ENCODE results near the gene CGB3. TPM values are rescaled to one million over a fixed set of nuclear protein-coding genes. Genes with fewer than 3 reads are reported as not detected.

Gene CGB3
- polyA plus RNA-seq, 1 donor (not counting 4 experiments of a cell fraction or from before 2014, with no cell fraction given), result not detected

- no peak overlapping the region for H3K27ac ChIP-seq (ENCODE audit: control insufficient read depth, insufficient read depth, low read length)
- peaks cover 3% of the 10 kb centered on the region for H3K79me2 ChIP-seq (ENCODE audit: control insufficient read depth, insufficient read depth, low read length)
- peaks cover 39 to 41% of the 10 kb centered on the region in 2 experiments for H3K36me3 ChIP-seq (ENCODE audit: control insufficient read depth in 2 of 2, extremely low read depth in 1 of 2, insufficient read depth in 2 of 2, low read length in 2 of 2)
- H3K4me1 ChIP-seq (ENCODE audit: control insufficient read depth, extremely low read depth, insufficient read depth, low read length), result peaks cover 16% of the 10 kb centered on the region
- DNase-seq (ENCODE audit: low read depth, low spot score) (no peak), FAIRE-seq (no peak)
- H2AFZ ChIP-seq (ENCODE audit: control insufficient read depth, low read length), result no peak overlapping the region
- no peak overlapping the region for H3K9ac ChIP-seq (ENCODE audit: control insufficient read depth, extremely low read depth, insufficient read depth, low read length)
- no peak overlapping the region for H3K4me3 ChIP-seq (ENCODE audit: control insufficient read depth in 2 of 3, extremely low read depth in 1 of 3, insufficient read depth in 2 of 3, low read depth in 1 of 3, low read length in 3 of 3)
- no peaks in the 10 kb centered on the region for H4K20me1 ChIP-seq (ENCODE audit: control insufficient read depth, extremely low read depth, insufficient read depth, low read length)
- H3K9me1 ChIP-seq (ENCODE audit: control insufficient read depth, extremely low read depth, insufficient read depth, low read length), result no peaks in the 10 kb centered on the region
- H3K9me3 ChIP-seq (ENCODE audit: control insufficient read depth, low read depth, low read length), result no peaks in the 10 kb centered on the region
- dilution Hi-C loops (cut with MboI; ENCODE audit: extremely low pct_ligation_motif_present, low sequenced_read_pairs), result no loop called here
- no peak overlapping the region for H3K4me2 ChIP-seq (ENCODE audit: control insufficient read depth, extremely low read depth, insufficient read depth, low read depth, low read length)
- no peaks in the 10 kb centered on the region for H3K27me3 ChIP-seq (ENCODE audit: control insufficient read depth, extremely low read depth, insufficient read depth, low read length)
- TF ChIP-seq CTCF (optimal IDR thresholded peaks at IDR 0.05 in 1 of 3, IDR thresholded peaks at IDR 0.05 in 1 of 3, conservative IDR thresholded peaks at IDR 0.05 in 1 of 3; ENCODE audit: extremely low read depth in 1 of 3, insufficient read depth in 2 of 3, low read length in 3 of 3), result no peak
- no peak for TF ChIP-seq EZH2 (IDR thresholded peaks at IDR 0.05; ENCODE audit: low read length)
Observed at GRCh38 chr19:48982280-48982679, 41.9 kb downstream of the CGB3 start.

GRCh38 chr19:48977061-48977460, 47.1 kb downstream of the CGB3 start:
- Histone ChIP-seq H3K9me3 (ENCODE audit: control insufficient read depth, low read depth, low read length) (no peaks in the 10 kb centered on the region), H3K27me3 (ENCODE audit: control insufficient read depth, extremely low read depth, insufficient read depth, low read length) (no peaks in the 10 kb centered on the region), H4K20me1 (ENCODE audit: control insufficient read depth, extremely low read depth, insufficient read depth, low read length) (no peaks in the 10 kb centered on the region), H3K27ac (ENCODE audit: control insufficient read depth, insufficient read depth, low read length) (no peak overlapping the region), H3K9ac (ENCODE audit: control insufficient read depth, extremely low read depth, insufficient read depth, low read length) (no peak overlapping the region), H3K4me1 (ENCODE audit: control insufficient read depth, extremely low read depth, insufficient read depth, low read length) (peaks cover 16% of the 10 kb centered on the region), H3K9me1 (ENCODE audit: control insufficient read depth, extremely low read depth, insufficient read depth, low read length) (no peaks in the 10 kb centered on the region), H3K79me2 (ENCODE audit: control insufficient read depth, insufficient read depth, low read length) (no peaks in the 10 kb centered on the region), H3K36me3 (ENCODE audit: control insufficient read depth in 2 of 2, extremely low read depth in 1 of 2, insufficient read depth in 2 of 2, low read length in 2 of 2) (peaks cover 28 to 30% of the 10 kb centered on the region in 2 experiments), H2AFZ (ENCODE audit: control insufficient read depth, low read length) (no peak overlapping the region), H3K4me3 (ENCODE audit: control insufficient read depth in 2 of 3, extremely low read depth in 1 of 3, insufficient read depth in 2 of 3, low read depth in 1 of 3, low read length in 3 of 3) (no peak overlapping the region), H3K4me2 (ENCODE audit: control insufficient read depth, extremely low read depth, insufficient read depth, low read depth, low read length) (no peak overlapping the region)
- FAIRE-seq, result no peak
- no peak for TF ChIP-seq EZH2 (IDR thresholded peaks at IDR 0.05; ENCODE audit: low read length)
- no peak for TF ChIP-seq CTCF (optimal IDR thresholded peaks at IDR 0.05 in 1 of 3, IDR thresholded peaks at IDR 0.05 in 1 of 3, conservative IDR thresholded peaks at IDR 0.05 in 1 of 3; ENCODE audit: extremely low read depth in 1 of 3, insufficient read depth in 2 of 3, low read length in 3 of 3)
- dilution Hi-C loops (cut with MboI; ENCODE audit: extremely low pct_ligation_motif_present, low sequenced_read_pairs), result no loop called here
- DNase-seq (ENCODE audit: low read depth, low spot score), result no peak

Data from keratinocyte (primary cell).